CD4-positive, alpha-beta T cell (primary cell): ENCODE results near the gene HEATR1. TPM values are rescaled to one million over a fixed set of nuclear protein-coding genes. Genes with fewer than 3 reads are reported as not detected.
A peak's percentile ranks its signal among the peaks of the same experiment; 100 is the strongest.

Experiments used
- ATAC-seq: fragments of 200-7000 bp; cut with Tn5 transposase; one replicate; pipeline ENCODE4 v1.10.0; 2022; ENCODE audit warnings: mild to moderate bottlenecking; ENCODE audit not compliant: poor library complexity
- CTCF ChIA-PET: fragments of 350-600 bp; sonication (Branson Sonifier 250); formaldehyde crosslinking; loops from one replicate; lab custom pipeline; 2021; ENCODE audit warnings: antibody characterized with exemption, inconsistent platforms; lab: Charles Lee
- POLR2A ChIA-PET: fragments of 350-600 bp; sonication (Branson Sonifier 250); formaldehyde crosslinking; loops from one replicate; lab custom pipeline; 2021; ENCODE audit warnings: antibody characterized with exemption, inconsistent platforms; lab: Charles Lee
- DNase-seq, 14 experiments: peaks; one replicate each; pipeline ENCODE4 v3.0.0-alpha.2; 2013 to 2020; ENCODE audit warnings: mixed read lengths in 2 of 14
- H3K27ac ChIP-seq, 2 donors: one replicate each; pipeline versions ENCODE4 v1.5.1 to v1.7.0; 2013; ENCODE audit warnings: low read length in 2 of 2, low read depth in 1 of 2, mild to moderate bottlenecking in 1 of 2
- H3K27me3 ChIP-seq, 2 experiments: 1 replicate in 1 of 2; 2 replicates in 1 of 2; pipeline versions ENCODE4 v1.6.1 to v1.7.0; 2013; ENCODE audit warnings: low read length in 2 of 2, control low read depth in 1 of 2, mild to moderate bottlenecking in 1 of 2, moderate library complexity in 1 of 2; ENCODE audit not compliant: insufficient read depth in 2 of 2, control insufficient read depth in 1 of 2
- H3K36me3 ChIP-seq: one replicate; pipeline ENCODE4 v1.6.1; 2013; ENCODE audit warnings: low read length, control low read depth; ENCODE audit not compliant: insufficient read depth
- H3K4me1 ChIP-seq: one replicate; pipeline ENCODE4 v1.6.1; 2013; ENCODE audit warnings: low read length, control low read depth; ENCODE audit not compliant: insufficient read depth
- H3K4me3 ChIP-seq: one replicate; pipeline ENCODE4 v1.5.1; 2013; ENCODE audit warnings: mild to moderate bottlenecking, low read length, moderate library complexity
- H3K9me3 ChIP-seq, 2 experiments: 1 replicate in 1 of 2; 2 replicates in 1 of 2; pipeline versions ENCODE4 v1.6.1 to v1.7.0; 2013; ENCODE audit warnings: low read length in 2 of 2, mild to moderate bottlenecking in 2 of 2, control low read depth in 1 of 2, moderate library complexity in 1 of 2; ENCODE audit not compliant: control insufficient read depth in 1 of 2, insufficient read depth in 1 of 2
- H3K27ac Mint-ChIP-seq: one replicate; pipeline ENCODE4 v1.8.0; 2020; ENCODE audit warnings: mixed read lengths
- H3K27me3 Mint-ChIP-seq: one replicate; pipeline ENCODE4 v1.8.0; 2021; ENCODE audit warnings: mixed read lengths
- H3K36me3 Mint-ChIP-seq: one replicate; pipeline ENCODE4 v1.8.0; 2021; ENCODE audit warnings: low read depth, mixed read lengths
- H3K4me1 Mint-ChIP-seq: one replicate; pipeline ENCODE4 v1.8.0; 2021; ENCODE audit warnings: low read depth, mixed read lengths
- H3K4me3 Mint-ChIP-seq: one replicate; pipeline ENCODE4 v1.8.0; 2020; ENCODE audit warnings: mild to moderate bottlenecking, mixed read lengths
- H3K9me3 Mint-ChIP-seq: one replicate; pipeline ENCODE4 v1.8.0; 2020; ENCODE audit warnings: mixed read lengths
- CTCF ChIP-seq: fragments of 200-600 bp; IDR thresholded peaks from one replicate; pipeline ENCODE4 v1.8.0; 2022; ENCODE audit warnings: antibody characterized with exemption, mild to moderate bottlenecking
- intact Hi-C, 2 experiments: fragments of 100-400 bp; cut with DNase I in 1 of 2; cut with micrococcal nuclease in 1 of 2; formaldehyde crosslinking; loops; one replicate each; pipeline versions ENCODE4 v1.15.1 to v1.9.0; 2023 to 2025; cut with DNase I, micrococcal nuclease
- total RNA-seq, 174 experiments: library from RNA in 2 of 174; stranded (reverse) in 2 of 174; gene quantifications; one replicate each; pipeline ENCODE4 v1.2.3 and lab custom pipeline; 2021 to 2026

HEATR1 gene
- total RNA-seq, 2 experiments from 2014 or later, result 34.9 to 37.5 TPM

DNA sequence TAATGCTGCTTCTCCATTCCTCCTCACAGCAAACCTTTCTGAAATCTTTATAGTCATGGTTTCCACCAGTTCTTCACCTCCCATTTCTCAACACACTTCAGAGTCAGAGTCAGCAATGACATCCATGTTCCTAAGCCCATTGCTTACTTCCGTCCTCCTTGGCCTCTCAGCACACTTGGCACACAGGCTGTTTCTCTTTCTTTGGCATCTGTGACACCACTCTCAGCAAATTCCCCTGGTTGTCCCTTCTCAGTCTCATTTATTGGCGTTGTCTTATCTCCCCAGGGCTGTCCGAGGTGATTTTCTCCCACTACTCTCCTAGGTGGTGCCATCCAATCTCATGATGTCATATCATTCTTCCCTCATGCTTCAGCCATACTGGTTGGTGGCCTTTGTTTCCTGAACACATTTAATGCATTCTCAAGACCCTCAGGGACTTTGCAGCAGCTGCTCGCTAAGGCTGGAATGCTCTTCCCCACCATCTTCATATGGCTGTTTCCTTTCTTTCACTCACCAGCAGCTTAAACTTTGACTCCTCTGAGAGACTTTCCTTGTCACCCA is 83.8 kb downstream of the HEATR1 start:
- Mint-ChIP-seq H3K4me1 (peaks cover 52% of the 10 kb centered on the region), H3K4me3 (no peak overlapping the region), H3K27me3 (no peaks in the 10 kb centered on the region), H3K9me3 (no peaks in the 10 kb centered on the region), H3K36me3 (peaks cover 20% of the 10 kb centered on the region), H3K27ac (no peak overlapping the region)
- H3K27ac ChIP-seq, result no peak overlapping the region
- H3K4me1 ChIP-seq, result peaks cover 38% of the 10 kb centered on the region
- H3K36me3 ChIP-seq, result peaks cover under 1% of the 10 kb centered on the region
- no peaks in the 10 kb centered on the region for H3K9me3 ChIP-seq
- CTCF ChIA-PET, result no interaction called here
- intact Hi-C loops, result loop anchor here (5.0 to 10.0 kb wide), 5 partner anchors 82 to 277 kb away; partner anchors contain the start of genes ERO1B (in 2 of the 2), HEATR1 (in 2 of the 2) and MTR (in 1 of the 2)
- H3K4me3 ChIP-seq, result no peak overlapping the region
- TF ChIP-seq CTCF, result no peak
- ATAC-seq (no peak), DNase-seq (no peak)
- no peaks in the 10 kb centered on the region for H3K27me3 ChIP-seq
- POLR2A ChIA-PET, result no interaction called here

GRCh38 chr1:236518322-236518721 is 86.0 kb downstream of the HEATR1 start:
- H3K27ac ChIP-seq, result no peak overlapping the region
- Mint-ChIP-seq H3K4me1 (peaks cover 46% of the 10 kb centered on the region), H3K4me3 (peak overlapping the region; percentile 28), H3K36me3 (peaks cover 3% of the 10 kb centered on the region), H3K27ac (no peak overlapping the region), H3K9me3 (no peaks in the 10 kb centered on the region), H3K27me3 (no peaks in the 10 kb centered on the region)
- intact Hi-C loops, result no loop called here
- no peaks in the 10 kb centered on the region for H3K9me3 ChIP-seq
- ATAC-seq, result no peak
- ChIA-PET CTCF (interaction anchor here (2.2 kb wide), 1 partner anchor 8 kb away, joined by 5 read pairs; no protein-coding TSS in a partner anchor), POLR2A (no interaction called here)
- no peaks in the 10 kb centered on the region for H3K27me3 ChIP-seq
- no peak for DNase-seq
- no peak overlapping the region for H3K4me3 ChIP-seq
- H3K4me1 ChIP-seq, result peaks cover 33% of the 10 kb centered on the region
- no peaks in the 10 kb centered on the region for H3K36me3 ChIP-seq
- no peak for TF ChIP-seq CTCF

- Mint-ChIP-seq H3K4me3 (peak overlapping the region; percentile 80), H3K36me3 (no peaks in the 10 kb centered on the region), H3K27ac (peak overlapping the region; percentile 81), H3K27me3 (no peaks in the 10 kb centered on the region), H3K9me3 (no peaks in the 10 kb centered on the region), H3K4me1 (peaks cover 37% of the 10 kb centered on the region)
- Histone ChIP-seq H3K4me3 (peak overlapping the region; percentile 42), H3K36me3 (no peaks in the 10 kb centered on the region), H3K27ac (peak overlapping the region in 1 of 2 donors; percentile 80), H3K9me3 (no peaks in the 10 kb centered on the region), H3K27me3 (no peaks in the 10 kb centered on the region), H3K4me1 (peaks cover 29% of the 10 kb centered on the region)
- ChIA-PET POLR2A (interaction anchor here (0.5 to 2.3 kb wide), 11 partner anchors 8 to 278 kb away, joined by 3 to 10 read pairs (median 5); partner anchors contain the start of genes ERO1B and MTR), CTCF (interaction anchor here (0.6 to 2.2 kb wide), 4 partner anchors 9 to 1040 kb away, joined by 3 to 6 read pairs (median 4); no protein-coding TSS in a partner anchor)
- ATAC-seq (peak; percentile 90), DNase-seq (peak in 9 of 14 experiments; percentile 18 to 84 (median 34))
- intact Hi-C loops, result no loop called here
- no peak for TF ChIP-seq CTCF
These were observed 87.2 kb downstream of the HEATR1 start for GRCh38 chr1:236516929-236517704.
